ENCODE measurements around the gene RASSF5.

RASSF5 gene

GRCh38 chr1:206534552-206534951, 27.2 kb downstream of the RASSF5 start:
- H3K27ac ChIP-seq (ENCODE audit: low read length): no peak overlapping the region

GRCh38 chr1:206535853-206536188, 28.5 kb downstream of the RASSF5 start:
- H4K20me1 ChIP-seq (ENCODE audit: insufficient read depth, low read length): no peaks in the 10 kb centered on the region
- H3K79me2 ChIP-seq (ENCODE audit: insufficient read depth, low read length): no peaks in the 10 kb centered on the region
- H3K27ac ChIP-seq (ENCODE audit: low read length): no peak overlapping the region
- no peak for TF ChIP-seq EZH2 (IDR thresholded peaks at IDR 0.05; ENCODE audit: borderline replicate concordance, low read depth, low read length, severe bottlenecking)
- no peak for TF ChIP-seq CTCF (IDR thresholded peaks at IDR 0.05; ENCODE audit: borderline replicate concordance, extremely low read depth, low read length, poor library complexity, severe bottlenecking)
- H3K4me2 ChIP-seq (ENCODE audit: insufficient read depth, low read length): no peak overlapping the region
- DNase-seq (no peak), ATAC-seq (ENCODE audit: insufficient read depth, low read depth) (no peak)
- H3K9me3 ChIP-seq (ENCODE audit: insufficient read depth, low read length, severe bottlenecking): no peaks in the 10 kb centered on the region
- no peak overlapping the region for H3K4me3 ChIP-seq (ENCODE audit: low read depth in 1 of 2, low read length in 2 of 2)
- H3K27me3 ChIP-seq (ENCODE audit: insufficient read depth, low read length, poor library complexity): peaks cover 3% of the 10 kb centered on the region
- H2AFZ ChIP-seq (ENCODE audit: low read depth, low read length): no peak overlapping the region
- H3K36me3 ChIP-seq (ENCODE audit: insufficient read depth, low read length): no peaks in the 10 kb centered on the region
- no peaks in the 10 kb centered on the region for H3K4me1 ChIP-seq (ENCODE audit: insufficient read depth, low read length)
- H3K9ac ChIP-seq (ENCODE audit: low read depth, low read length): no peak overlapping the region

More at GRCh38 chr1:206534552-206534951, 27.2 kb downstream of the RASSF5 start:
- H4K20me1 ChIP-seq (ENCODE audit: insufficient read depth, low read length): no peaks in the 10 kb centered on the region
- H3K36me3 ChIP-seq (ENCODE audit: insufficient read depth, low read length): no peaks in the 10 kb centered on the region
- H3K4me3 ChIP-seq (ENCODE audit: low read depth in 1 of 2, low read length in 2 of 2): no peak overlapping the region
- DNase-seq (no peak), ATAC-seq (ENCODE audit: insufficient read depth, low read depth) (no peak)
- peaks cover 3% of the 10 kb centered on the region for H3K27me3 ChIP-seq (ENCODE audit: insufficient read depth, low read length, poor library complexity)
- H2AFZ ChIP-seq (ENCODE audit: low read depth, low read length): no peak overlapping the region
- no peak overlapping the region for H3K4me2 ChIP-seq (ENCODE audit: insufficient read depth, low read length)
- no peak for TF ChIP-seq EZH2 (IDR thresholded peaks at IDR 0.05; ENCODE audit: borderline replicate concordance, low read depth, low read length, severe bottlenecking)
- no peak for TF ChIP-seq CTCF (IDR thresholded peaks at IDR 0.05; ENCODE audit: borderline replicate concordance, extremely low read depth, low read length, poor library complexity, severe bottlenecking)
- H3K9ac ChIP-seq (ENCODE audit: low read depth, low read length): no peak overlapping the region
- H3K79me2 ChIP-seq (ENCODE audit: insufficient read depth, low read length): no peaks in the 10 kb centered on the region
- H3K9me3 ChIP-seq (ENCODE audit: insufficient read depth, low read length, severe bottlenecking): no peaks in the 10 kb centered on the region
- H3K4me1 ChIP-seq (ENCODE audit: insufficient read depth, low read length): no peaks in the 10 kb centered on the region

GRCh38 chr1:206537141-206537540, 29.8 kb downstream of the RASSF5 start:
- no peaks in the 10 kb centered on the region for H3K4me1 ChIP-seq (ENCODE audit: insufficient read depth, low read length)
- H3K27ac ChIP-seq (ENCODE audit: low read length): no peak overlapping the region
- H3K36me3 ChIP-seq (ENCODE audit: insufficient read depth, low read length): no peaks in the 10 kb centered on the region
- DNase-seq: no peak
- TF ChIP-seq CTCF (IDR thresholded peaks at IDR 0.05; ENCODE audit: borderline replicate concordance, extremely low read depth, low read length, poor library complexity, severe bottlenecking) (no peak), EZH2 (IDR thresholded peaks at IDR 0.05; ENCODE audit: borderline replicate concordance, low read depth, low read length, severe bottlenecking) (no peak)
- no peak overlapping the region for H2AFZ ChIP-seq (ENCODE audit: low read depth, low read length)
- no peak overlapping the region for H3K4me2 ChIP-seq (ENCODE audit: insufficient read depth, low read length)
- H3K9ac ChIP-seq (ENCODE audit: low read depth, low read length): no peak overlapping the region
- no peaks in the 10 kb centered on the region for H4K20me1 ChIP-seq (ENCODE audit: insufficient read depth, low read length)
- no peak overlapping the region for H3K4me3 ChIP-seq (ENCODE audit: low read depth in 1 of 2, low read length in 2 of 2)
- H3K27me3 ChIP-seq (ENCODE audit: insufficient read depth, low read length, poor library complexity): peaks cover 3% of the 10 kb centered on the region
- no peaks in the 10 kb centered on the region for H3K79me2 ChIP-seq (ENCODE audit: insufficient read depth, low read length)
- H3K9me3 ChIP-seq (ENCODE audit: insufficient read depth, low read length, severe bottlenecking): no peaks in the 10 kb centered on the region
- no peak for ATAC-seq (ENCODE audit: insufficient read depth, low read depth)

All from DND-41 (cell line).